GM23338 (cell line): ENCODE measurements around the gene RASAL3. TPM values are rescaled to one million over a fixed set of nuclear protein-coding genes. Genes with fewer than 3 reads are reported as not detected.

Experiments used
- ATAC-seq: fragments of 200-7000 bp; cut with Tn5 transposase; 3 replicates; pipeline ENCODE4 v1.9.1; 2020
- DNase-seq: peaks from one replicate; pipeline ENCODE4 v3.0.0-alpha.2; 2015; ENCODE audit warnings: low spot score
- H2AFZ ChIP-seq: fragments of 200-600 bp; sonication (generic); 2 replicates; pipeline ENCODE4 v1.8.0; 2016; ENCODE audit warnings: antibody characterized with exemption, mild to moderate bottlenecking, moderate library complexity
- H3F3A ChIP-seq: fragments of 200-600 bp; sonication (generic); replicated peaks from 2 replicates; pipeline ENCODE4 v1.8.0; 2017; ENCODE audit warnings: antibody characterized with exemption, mixed run types, low read depth
- H3K27ac ChIP-seq: fragments of 200-600 bp; sonication (generic); 2 replicates; pipeline ENCODE4 v1.6.1; 2016; ENCODE audit warnings: low read depth
- H3K27me3 ChIP-seq: fragments of 200-600 bp; sonication (generic); 2 replicates; pipeline ENCODE4 v1.8.0; 2016; ENCODE audit warnings: mild to moderate bottlenecking, mixed run types, moderate library complexity; ENCODE audit not compliant: insufficient read depth
- H3K36me3 ChIP-seq: fragments of 200-600 bp; sonication (generic); 2 replicates; pipeline ENCODE4 v1.8.0; 2016; ENCODE audit warnings: mild to moderate bottlenecking; ENCODE audit not compliant: insufficient read depth
- H3K4me1 ChIP-seq: fragments of 200-600 bp; sonication (generic); 2 replicates; pipeline ENCODE4 v1.8.0; 2016; ENCODE audit warnings: mild to moderate bottlenecking, moderate library complexity; ENCODE audit not compliant: insufficient read depth
- H3K4me2 ChIP-seq: fragments of 200-600 bp; sonication (generic); 2 replicates; pipeline ENCODE4 v1.7.1; 2017; ENCODE audit warnings: mixed run types
- H3K4me3 ChIP-seq: fragments of 200-600 bp; sonication (generic); 2 replicates; pipeline ENCODE4 v1.6.1; 2016; ENCODE audit warnings: mixed run types
- H3K79me2 ChIP-seq: fragments of 200-600 bp; sonication (generic); replicated peaks from 2 replicates; pipeline ENCODE4 v1.8.0; 2017; ENCODE audit warnings: mild to moderate bottlenecking; ENCODE audit not compliant: insufficient read depth
- H3K9me2 ChIP-seq: fragments of 200-600 bp; sonication (generic); 2 replicates; pipeline ENCODE4 v1.8.0; 2017; ENCODE audit not compliant: insufficient read depth
- H4K20me1 ChIP-seq: fragments of 200-600 bp; sonication (generic); replicated peaks from 2 replicates; pipeline ENCODE4 v1.8.0; 2017; ENCODE audit warnings: mild to moderate bottlenecking; ENCODE audit not compliant: insufficient read depth
- H3K27ac Mint-ChIP-seq: 2 replicates; pipeline ENCODE4 v1.8.0; 2020; ENCODE audit warnings: inconsistent platforms, mild to moderate bottlenecking, moderate library complexity, mixed read lengths
- H3K27me3 Mint-ChIP-seq: 3 replicates; pipeline ENCODE4 v1.8.0; 2022; ENCODE audit warnings: low read depth, mild to moderate bottlenecking, moderate library complexity, mixed read lengths, inconsistent platforms; ENCODE audit not compliant: insufficient read depth, poor library complexity
- H3K36me3 Mint-ChIP-seq: 3 replicates; pipeline ENCODE4 v1.8.0; 2021; ENCODE audit warnings: low read depth, mild to moderate bottlenecking, inconsistent platforms, moderate library complexity, mixed read lengths
- H3K4me1 Mint-ChIP-seq: 3 replicates; pipeline ENCODE4 v1.8.0; 2020; ENCODE audit warnings: mild to moderate bottlenecking, inconsistent platforms, mixed read lengths
- H3K4me3 Mint-ChIP-seq: 3 replicates; pipeline ENCODE4 v1.8.0; 2021; ENCODE audit warnings: moderate library complexity, mild to moderate bottlenecking, inconsistent platforms, mixed read lengths
- H3K9me3 Mint-ChIP-seq: 3 replicates; pipeline ENCODE4 v1.8.0; 2020; ENCODE audit warnings: moderate library complexity, mild to moderate bottlenecking, inconsistent platforms, mixed read lengths
- CTCF ChIP-seq, 2 experiments: fragments of 200-600 bp in 1 of 2; sonication (generic) in 1 of 2; conservative IDR thresholded peaks; 2 replicates each; pipeline versions ENCODE4 v1.5.1 to v1.6.1; 2016 to 2017; ENCODE audit warnings: antibody characterized with exemption in 2 of 2, low read depth in 2 of 2, mild to moderate bottlenecking in 2 of 2, moderate library complexity in 1 of 2
- ETS1 ChIP-seq: IDR thresholded peaks from 2 replicates; pipeline ENCODE4 v1.6.1; 2016; ENCODE audit warnings: antibody characterized with exemption
- EZH2phosphoT487 ChIP-seq: fragments of 200-600 bp; sonication (generic); IDR thresholded peaks from one replicate; pipeline ENCODE4 v1.8.1; 2018; ENCODE audit warnings: antibody characterized with exemption; ENCODE audit not compliant: unreplicated experiment
- JUNB ChIP-seq: IDR thresholded peaks from one replicate; pipeline ENCODE4 v1.6.1; 2016; ENCODE audit warnings: antibody characterized with exemption; ENCODE audit not compliant: unreplicated experiment
- NANOG ChIP-seq: IDR thresholded peaks from 2 replicates; pipeline ENCODE4 v1.6.1; 2016; ENCODE audit warnings: antibody characterized with exemption, borderline replicate concordance
- POLR2AphosphoS5 ChIP-seq: IDR thresholded peaks from 2 replicates; pipeline ENCODE4 v1.6.1; 2016; ENCODE audit warnings: antibody characterized with exemption, low read depth
- REST ChIP-seq: IDR thresholded peaks from one replicate; pipeline ENCODE4 v1.6.1; 2018; ENCODE audit warnings: antibody characterized with exemption; ENCODE audit not compliant: unreplicated experiment
- ZNF114 ChIP-seq: fragments of 250-450 bp; sonication (Bioruptor Pico); IDR thresholded peaks from 2 replicates; pipeline ENCODE4 v1.5.0; 2020; ENCODE audit warnings: mild to moderate bottlenecking, moderate library complexity
- long read RNA-seq: library from polyadenylated mRNA; unstranded; transcript quantifications from one replicate; pipeline ENCODE4 v2.0.0, GENCODE V29; 2020; ENCODE audit not compliant: unreplicated experiment
- polyA plus RNA-seq: library from polyadenylated mRNA; unstranded; fragments of >200 nt; fragmentation: Nextera tagmentation; extraction: Ambion mirVana; gene quantifications from 2 replicates; pipeline ENCODE4 v1.2.1, GENCODE V29; 2016
- total RNA-seq: library from RNA; depleted of rRNA; stranded (reverse); fragments of >200 nt; shearing (Covaris generic); gene quantifications from 2 replicates; pipeline ENCODE4 v1.2.3, GENCODE V29; 2014; rRNA removed

RASAL3 gene
- total RNA-seq (1.3 and 1.9 TPM in 2 replicates), polyA plus RNA-seq (1.6 and 1.8 TPM in 2 replicates)
- long read RNA-seq, partial matches to known transcripts: 0 of 1 reads
- long read RNA-seq, other reads (novel, unspliced or antisense): 1 of 1 reads

GRCh38 chr19:15464394-15465385 lies at the start of gene RASAL3:
Gene RASAL3, minus strand, starts transcription at chr19:15464544. Its CDS starts 186 bp downstream, at chr19:15464358.
- peaks cover 38% of the 10 kb centered on the region for H3K27me3 Mint-ChIP-seq
- H3K4me3 Mint-ChIP-seq: no peak within 1 kb of the TSS
- TF ChIP-seq JUNB (no peak), POLR2AphosphoS5 (no peak)
- no peaks in the 10 kb centered on the region for H3K36me3 ChIP-seq
- H3K27ac Mint-ChIP-seq: no peak within 1 kb of the TSS
- H3K4me1 Mint-ChIP-seq: peaks cover 5% of the 10 kb centered on the region; the same call in 2 of the 3 replicates
- H3K9me3 Mint-ChIP-seq: peaks cover 6% of the 10 kb centered on the region; the same call in 1 of the 3 replicates
- H3F3A ChIP-seq: no peaks in the 10 kb centered on the region; the same call in 1 of the 2 replicates
- peak within 1 kb of the TSS; percentile 50 for H3K4me3 ChIP-seq
- no peaks in the 10 kb centered on the region for H3K36me3 Mint-ChIP-seq
- no peaks in the 10 kb centered on the region for H3K79me2 ChIP-seq
- H2AFZ ChIP-seq: peak within 1 kb of the TSS; percentile 97
- no peaks in the 10 kb centered on the region; the same call in 1 of the 2 replicates for H3K4me1 ChIP-seq
- ATAC-seq (peak; percentile 69), DNase-seq (peak; percentile 49)
- peak within 1 kb of the TSS; percentile 74 for H3K4me2 ChIP-seq
- H3K9me2 ChIP-seq: no peaks in the 10 kb centered on the region
- no peak within 1 kb of the TSS for H3K27ac ChIP-seq
- peaks cover 57% of the 10 kb centered on the region for H3K27me3 ChIP-seq
- H4K20me1 ChIP-seq: no peaks in the 10 kb centered on the region

- H3K27ac ChIP-seq: no peak overlapping the region
- H3F3A ChIP-seq: no peaks in the 10 kb centered on the region
- H3K79me2 ChIP-seq: no peaks in the 10 kb centered on the region
- H3K27me3 ChIP-seq: peaks cover 10% of the 10 kb centered on the region; the same call in 1 of the 2 replicates
- H3K4me2 ChIP-seq: no peak overlapping the region
- H3K9me3 Mint-ChIP-seq: peaks cover 87% of the 10 kb centered on the region
- no peak overlapping the region for H3K27ac Mint-ChIP-seq
- H2AFZ ChIP-seq: no peak overlapping the region
- no peak for ATAC-seq
- no peaks in the 10 kb centered on the region for H3K9me2 ChIP-seq
- no peaks in the 10 kb centered on the region for H4K20me1 ChIP-seq
- peaks cover 8% of the 10 kb centered on the region for H3K27me3 Mint-ChIP-seq
- no peak overlapping the region for H3K4me3 ChIP-seq
- TF ChIP-seq ETS1: no peak
- no peaks in the 10 kb centered on the region for H3K4me1 ChIP-seq
- no peaks in the 10 kb centered on the region for H3K36me3 ChIP-seq
- DNase-seq: no peak
- no peak overlapping the region for H3K4me3 Mint-ChIP-seq
- H3K4me1 Mint-ChIP-seq: no peaks in the 10 kb centered on the region
- peaks cover 38% of the 10 kb centered on the region for H3K36me3 Mint-ChIP-seq
These were observed 47.5 kb upstream of the RASAL3 start for GRCh38 chr19:15511671-15512424.

GRCh38 chr19:15508035-15508710 lies 43.8 kb upstream of the RASAL3 start, which contains the start of gene CYP4F22:
Gene CYP4F22, plus strand, starts transcription at chr19:15508525. Its CDS starts 16,812 bp downstream, at chr19:15525337.
- Histone ChIP-seq H3K4me1 (no peaks in the 10 kb centered on the region), H3K79me2 (no peaks in the 10 kb centered on the region), H3K27me3 (peaks cover 10% of the 10 kb centered on the region; the same call in 1 of the 2 replicates), H3K27ac (no peak within 1 kb of the TSS), H3F3A (no peaks in the 10 kb centered on the region), H4K20me1 (no peaks in the 10 kb centered on the region), H3K9me2 (no peaks in the 10 kb centered on the region), H3K4me2 (peak within 1 kb of the TSS; percentile 68), H3K36me3 (no peaks in the 10 kb centered on the region), H3K4me3 (peak within 1 kb of the TSS; percentile 49), H2AFZ (peak within 1 kb of the TSS; percentile 69; the same call in 1 of the 2 replicates)
- Mint-ChIP-seq H3K4me1 (no peaks in the 10 kb centered on the region), H3K27ac (no peak within 1 kb of the TSS), H3K27me3 (peaks cover 6% of the 10 kb centered on the region), H3K9me3 (peaks cover 84% of the 10 kb centered on the region), H3K4me3 (no peak within 1 kb of the TSS; the same call in 2 of the 3 replicates), H3K36me3 (peaks cover 36% of the 10 kb centered on the region)
- ATAC-seq (peak; percentile 75), DNase-seq (peak; percentile 27)
- TF ChIP-seq REST: no peak
- no peak for TF ChIP-seq ZNF114 (CRISPR knock-in tag)
- no peak for TF ChIP-seq NANOG
- TF ChIP-seq EZH2phosphoT487: no peak
- TF ChIP-seq CTCF (conservative IDR thresholded peaks at IDR 0.05; ENCODE audit: low read depth in 2 of 2): no peak
